Measurements from ENCODE around the gene MYO6. TPM values are rescaled to one million over a fixed set of nuclear protein-coding genes. Genes with fewer than 3 reads are reported as not detected.

The MYO6 gene
- total RNA-seq, 1 donor from 2014 or later: 20.4 TPM

DNA sequence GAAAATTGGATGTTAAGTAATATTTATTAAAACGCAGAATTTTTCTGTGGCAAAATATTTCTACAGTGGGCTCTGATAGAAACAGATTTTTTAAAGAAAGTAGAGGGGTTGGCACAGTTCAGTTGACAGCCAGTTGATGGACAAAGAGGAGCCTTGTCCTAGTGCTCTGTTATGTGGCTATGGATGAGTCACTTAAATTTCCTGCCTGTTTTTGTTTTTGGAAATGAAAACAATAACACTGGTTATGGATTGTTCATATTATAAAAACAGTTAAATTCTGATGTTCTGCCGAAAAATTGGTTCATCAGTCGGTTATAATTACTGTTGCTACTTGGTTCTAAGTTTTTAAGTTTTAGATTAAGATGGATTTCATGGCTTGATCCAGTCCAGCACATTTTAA, 42.8 kb downstream of the MYO6 start:
- Histone ChIP-seq H3K9me3 (no peaks in the 10 kb centered on the region), H3K27me3 (no peaks in the 10 kb centered on the region), H3K36me3 (no peaks in the 10 kb centered on the region), H3K4me3 (no peak overlapping the region), H3K4me1 (peaks cover 15% of the 10 kb centered on the region), H3K27ac (no peak overlapping the region)
- intact Hi-C loops (cut with DNase I): no loop called here
- no peak for DNase-seq (ENCODE audit: extremely low spot score in 2 of 2)
- TF ChIP-seq POLR2AphosphoS5 (IDR thresholded peaks at IDR 0.05; ENCODE audit: insufficient read depth in 1 of 2, low read depth in 1 of 2) (no peak), POLR2A (IDR thresholded peaks at IDR 0.05) (no peak)
- TF ChIP-seq, protein P1, sequence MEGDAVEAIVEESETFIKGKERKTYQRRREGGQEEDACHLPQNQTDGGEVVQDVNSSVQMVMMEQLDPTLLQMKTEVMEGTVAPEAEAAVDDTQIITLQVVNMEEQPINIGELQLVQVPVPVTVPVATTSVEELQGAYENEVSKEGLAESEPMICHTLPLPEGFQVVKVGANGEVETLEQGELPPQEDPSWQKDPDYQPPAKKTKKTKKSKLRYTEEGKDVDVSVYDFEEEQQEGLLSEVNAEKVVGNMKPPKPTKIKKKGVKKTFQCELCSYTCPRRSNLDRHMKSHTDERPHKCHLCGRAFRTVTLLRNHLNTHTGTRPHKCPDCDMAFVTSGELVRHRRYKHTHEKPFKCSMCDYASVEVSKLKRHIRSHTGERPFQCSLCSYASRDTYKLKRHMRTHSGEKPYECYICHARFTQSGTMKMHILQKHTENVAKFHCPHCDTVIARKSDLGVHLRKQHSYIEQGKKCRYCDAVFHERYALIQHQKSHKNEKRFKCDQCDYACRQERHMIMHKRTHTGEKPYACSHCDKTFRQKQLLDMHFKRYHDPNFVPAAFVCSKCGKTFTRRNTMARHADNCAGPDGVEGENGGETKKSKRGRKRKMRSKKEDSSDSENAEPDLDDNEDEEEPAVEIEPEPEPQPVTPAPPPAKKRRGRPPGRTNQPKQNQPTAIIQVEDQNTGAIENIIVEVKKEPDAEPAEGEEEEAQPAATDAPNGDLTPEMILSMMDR (IDR thresholded peaks at IDR 0.05): no peak

DNA sequence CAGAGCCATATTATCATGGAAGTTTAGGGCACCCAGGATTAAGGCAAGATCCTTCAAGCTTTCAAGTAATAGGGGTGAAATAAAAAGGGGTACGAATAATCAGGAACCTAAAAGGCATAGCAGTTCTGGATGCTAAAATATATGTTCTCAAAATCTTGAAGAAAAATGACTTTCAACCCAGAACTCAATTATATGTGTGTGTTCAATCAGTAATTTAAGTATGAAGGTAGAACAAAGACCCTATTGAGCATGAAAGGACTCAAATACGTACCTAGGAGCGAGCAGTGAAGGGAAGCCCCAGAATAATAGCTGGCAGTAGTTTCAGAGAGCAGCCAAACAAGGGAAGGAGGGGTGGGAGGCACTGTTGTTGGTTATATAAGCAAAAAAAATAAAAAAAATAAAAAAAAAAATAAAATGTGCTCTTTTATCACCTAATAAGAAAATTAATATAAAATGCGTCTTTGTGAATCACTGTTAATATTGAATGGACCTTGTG, 45.4 kb downstream of the MYO6 start:
- Histone ChIP-seq H3K9me3 (no peaks in the 10 kb centered on the region), H3K4me3 (no peak overlapping the region), H3K27ac (no peak overlapping the region), H3K27me3 (no peaks in the 10 kb centered on the region), H3K4me1 (peaks cover 15% of the 10 kb centered on the region), H3K36me3 (no peaks in the 10 kb centered on the region)
- intact Hi-C loops (cut with DNase I): no loop called here
- no peak for DNase-seq (ENCODE audit: extremely low spot score in 2 of 2)
- TF ChIP-seq POLR2A (IDR thresholded peaks at IDR 0.05) (no peak), POLR2AphosphoS5 (IDR thresholded peaks at IDR 0.05; ENCODE audit: insufficient read depth in 1 of 2, low read depth in 1 of 2) (no peak)
- TF ChIP-seq, protein P1 (IDR thresholded peaks at IDR 0.05): no peak

DNA sequence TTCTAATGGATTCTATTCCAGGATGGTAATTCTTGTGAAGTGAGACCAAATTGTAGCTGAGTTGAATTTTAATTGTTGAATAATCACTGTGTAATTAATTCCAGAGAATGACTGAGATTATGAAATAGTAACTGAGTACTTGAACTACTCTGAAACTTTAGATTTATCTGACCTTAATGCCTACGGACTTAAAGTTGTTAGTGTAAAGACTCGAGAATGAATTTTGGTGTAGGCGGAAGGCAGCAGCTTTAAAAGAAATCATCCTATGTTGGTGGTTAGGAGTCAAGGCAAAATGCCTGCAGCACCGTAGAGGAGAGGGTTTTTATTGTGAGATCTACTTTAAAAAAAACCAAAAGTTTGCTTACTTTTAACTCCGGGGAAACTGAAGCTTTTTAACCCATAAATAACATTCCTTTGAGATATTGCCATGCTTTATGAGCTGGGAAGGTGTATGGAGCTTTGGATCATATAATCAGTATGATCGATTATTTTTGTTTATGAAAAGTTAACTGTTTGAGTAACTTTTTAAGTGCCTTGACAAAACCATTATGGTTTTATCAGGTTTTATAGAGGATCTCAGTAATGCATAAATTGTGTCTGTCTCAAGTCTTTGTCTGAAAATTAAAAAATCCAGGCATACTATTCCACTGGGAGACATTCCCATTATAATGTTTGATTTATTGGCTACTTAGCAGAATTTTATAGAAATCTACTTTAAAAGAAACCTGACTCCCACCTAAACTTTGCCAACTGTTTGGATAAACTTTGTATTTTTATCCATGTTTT, 46.1 kb downstream of the MYO6 start:
- TF ChIP-seq, protein P1 (IDR thresholded peaks at IDR 0.05): no peak
- TF ChIP-seq POLR2AphosphoS5 (IDR thresholded peaks at IDR 0.05; ENCODE audit: insufficient read depth in 1 of 2, low read depth in 1 of 2) (no peak), POLR2A (IDR thresholded peaks at IDR 0.05) (no peak)
- intact Hi-C loops (cut with DNase I): no loop called here
- H3K9me3 ChIP-seq: no peaks in the 10 kb centered on the region
- no peak for DNase-seq (ENCODE audit: extremely low spot score in 2 of 2)
- H3K27ac ChIP-seq: no peak overlapping the region
- no peaks in the 10 kb centered on the region for H3K27me3 ChIP-seq
- H3K36me3 ChIP-seq: no peaks in the 10 kb centered on the region
- peaks cover 15% of the 10 kb centered on the region for H3K4me1 ChIP-seq
- no peak overlapping the region for H3K4me3 ChIP-seq

DNA sequence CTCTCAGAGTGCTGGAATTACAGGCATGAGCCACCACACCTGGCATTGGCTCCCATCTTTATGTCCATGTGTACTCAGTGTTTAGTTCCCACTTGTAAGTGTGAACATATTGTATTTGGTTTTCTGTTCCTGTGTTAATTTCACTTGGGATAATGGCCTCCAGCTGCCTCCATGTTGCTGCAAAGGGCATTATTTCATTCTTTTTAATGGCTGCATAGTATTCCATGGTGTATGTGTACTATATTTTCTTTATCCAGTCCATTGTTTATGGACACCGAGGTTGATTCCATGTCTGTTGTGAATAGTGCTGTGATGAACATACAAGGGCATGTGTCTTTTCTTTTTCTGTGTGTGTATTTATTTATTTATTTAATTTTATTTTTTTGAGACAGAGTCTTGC, 47.7 kb downstream of the MYO6 start:
- Histone ChIP-seq H3K4me1 (peaks cover 15% of the 10 kb centered on the region), H3K4me3 (no peak overlapping the region), H3K36me3 (no peaks in the 10 kb centered on the region), H3K27me3 (no peaks in the 10 kb centered on the region), H3K9me3 (no peaks in the 10 kb centered on the region), H3K27ac (no peak overlapping the region)
- TF ChIP-seq POLR2A (IDR thresholded peaks at IDR 0.05) (no peak), POLR2AphosphoS5 (IDR thresholded peaks at IDR 0.05; ENCODE audit: insufficient read depth in 1 of 2, low read depth in 1 of 2) (no peak)
- TF ChIP-seq, protein P1 (IDR thresholded peaks at IDR 0.05): no peak
- DNase-seq (ENCODE audit: extremely low spot score in 2 of 2): no peak
- intact Hi-C loops (cut with DNase I): no loop called here

DNA sequence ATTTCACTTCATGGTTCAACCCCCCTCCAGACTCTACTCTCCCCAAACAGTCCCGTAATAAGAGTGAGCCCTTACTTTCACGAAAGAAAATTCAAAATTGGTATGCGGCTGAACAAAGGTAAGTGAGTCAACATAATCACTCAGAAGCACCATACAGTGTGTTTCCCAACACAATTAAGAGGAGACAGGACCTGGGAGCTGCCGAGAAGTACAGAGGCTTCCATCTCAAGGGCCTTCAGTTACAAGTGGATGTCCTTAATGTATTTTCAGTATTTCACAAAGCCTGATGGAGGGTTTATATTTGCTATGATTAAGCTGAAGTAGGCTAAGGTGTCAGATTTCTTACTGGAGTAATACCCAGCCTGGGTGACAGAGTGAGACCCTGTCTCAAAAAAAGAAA, 51.1 kb downstream of the MYO6 start:
- Histone ChIP-seq H3K4me1 (peaks cover 8% of the 10 kb centered on the region), H3K27ac (no peak overlapping the region), H3K27me3 (no peaks in the 10 kb centered on the region), H3K4me3 (no peak overlapping the region), H3K9me3 (no peaks in the 10 kb centered on the region), H3K36me3 (no peaks in the 10 kb centered on the region)
- TF ChIP-seq POLR2A (IDR thresholded peaks at IDR 0.05) (no peak), POLR2AphosphoS5 (IDR thresholded peaks at IDR 0.05; ENCODE audit: insufficient read depth in 1 of 2, low read depth in 1 of 2) (no peak)
- TF ChIP-seq, protein P1 (IDR thresholded peaks at IDR 0.05): no peak
- intact Hi-C loops (cut with DNase I): no loop called here
- no peak for DNase-seq (ENCODE audit: extremely low spot score in 2 of 2)
